Measurements from ENCODE around the gene NXN.
"Not testable (repeated sequence)": the region's sequence is repeated elsewhere in the genome, so short reads cannot be mapped to it uniquely, and the experiment has no call there.

Gene NXN

DNA sequence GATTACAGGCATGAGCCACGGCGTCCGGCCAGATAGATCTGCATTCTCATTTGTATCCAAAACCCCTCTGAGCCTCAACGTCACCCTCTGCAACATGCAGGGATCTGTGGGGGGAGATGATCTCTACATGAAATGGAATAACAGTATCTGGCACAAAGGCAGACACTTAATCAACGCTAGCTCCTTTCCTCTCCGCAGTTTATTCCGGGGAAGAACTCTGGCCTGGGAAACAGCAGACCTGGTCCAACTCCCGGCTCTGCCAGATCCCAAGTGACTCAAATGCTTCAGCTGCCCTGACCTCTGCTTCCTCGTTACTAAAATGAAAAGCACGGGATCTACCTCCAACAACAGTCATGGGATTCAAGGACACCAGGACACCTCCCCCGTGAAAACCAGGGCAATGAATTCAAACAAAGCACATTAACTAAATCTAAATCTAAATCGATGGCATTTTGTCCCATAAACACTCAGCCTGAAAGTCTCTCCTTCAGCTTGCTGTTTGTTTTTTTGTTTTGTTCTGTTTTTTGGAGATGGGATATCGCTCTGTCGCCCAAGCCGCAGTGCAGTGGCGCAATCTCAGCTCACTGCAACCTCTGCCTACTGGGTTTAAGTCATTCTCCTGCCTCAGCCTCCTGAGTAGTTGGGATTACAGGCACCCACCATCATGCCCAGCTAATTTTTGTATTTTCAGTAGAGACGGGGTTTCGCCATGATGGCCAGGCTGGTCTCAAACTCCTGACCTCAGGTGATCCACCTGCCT lies 78.2 kb downstream of the NXN start:
- intact Hi-C loops (cut with DNase I) = no loop called here
- DNase-seq = peak in 1 of 10 donors; percentile 51

DNA sequence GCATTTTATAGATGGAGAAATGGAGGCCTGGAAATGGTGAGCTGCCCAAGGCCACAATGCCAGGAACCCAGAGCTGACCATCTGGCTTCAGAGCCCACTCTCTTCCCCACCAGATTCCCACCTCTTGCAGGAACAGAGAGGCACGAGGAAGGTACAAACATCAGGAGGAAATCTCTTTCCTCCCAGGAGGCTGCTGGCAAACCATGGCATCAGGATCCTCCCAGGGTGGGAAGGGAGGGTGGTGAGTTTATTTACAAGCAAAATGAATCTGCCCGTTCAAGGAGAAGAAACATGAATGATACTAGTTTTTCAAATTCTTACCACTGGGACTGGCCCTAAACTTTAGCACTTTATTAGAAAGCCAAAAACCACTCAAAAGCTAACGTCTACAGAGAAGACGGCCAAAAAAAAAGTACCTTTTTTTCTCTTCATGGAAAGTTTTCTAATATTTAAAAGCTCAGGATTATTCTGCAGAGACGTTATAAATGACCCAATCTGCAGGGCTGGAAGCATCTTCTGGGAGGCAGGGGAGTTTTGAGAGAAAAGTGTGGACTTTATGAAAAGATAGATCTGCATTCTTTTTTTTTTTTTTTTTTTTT lies 79.1 kb downstream of the NXN start:
- peak in 1 of 10 donors; percentile 17 for DNase-seq

DNA sequence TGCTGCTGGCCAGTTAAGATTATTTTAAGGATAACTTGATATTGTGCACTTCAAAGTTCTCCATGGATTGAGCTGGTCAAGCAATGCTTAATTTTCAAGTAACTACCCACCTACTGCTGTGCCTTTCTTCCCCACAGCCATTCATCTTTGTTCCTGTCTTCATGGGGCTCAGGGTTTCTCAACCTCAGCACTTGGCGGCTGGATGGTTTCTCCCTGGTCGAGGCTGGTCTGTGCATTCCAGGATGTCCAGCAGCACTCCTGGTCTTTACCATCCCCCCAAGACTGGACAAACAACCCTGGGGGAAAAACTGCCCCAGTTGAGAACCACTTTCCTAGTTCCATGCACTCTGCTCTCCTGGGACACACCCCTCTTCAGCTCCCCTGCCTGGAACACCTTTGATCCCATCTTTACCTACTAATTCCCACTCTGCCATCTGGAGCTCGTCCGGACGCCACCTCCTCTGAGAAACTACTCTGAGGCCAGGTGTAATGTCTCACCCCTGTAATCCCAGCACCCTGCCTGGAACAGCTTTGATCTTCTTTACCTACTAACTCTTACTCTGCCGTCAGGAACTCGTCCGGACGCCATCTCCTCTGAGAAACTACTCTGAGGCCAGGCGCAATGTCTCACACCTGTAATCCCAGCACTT lies 81.5 kb downstream of the NXN start:
- intact Hi-C loops (cut with DNase I) = no loop called here
- peak in 1 of 10 donors; percentile 6 for DNase-seq

More for the DNA sequence above, 79.1 kb downstream of the NXN start:
- intact Hi-C loops (cut with DNase I) = no loop called here

DNA sequence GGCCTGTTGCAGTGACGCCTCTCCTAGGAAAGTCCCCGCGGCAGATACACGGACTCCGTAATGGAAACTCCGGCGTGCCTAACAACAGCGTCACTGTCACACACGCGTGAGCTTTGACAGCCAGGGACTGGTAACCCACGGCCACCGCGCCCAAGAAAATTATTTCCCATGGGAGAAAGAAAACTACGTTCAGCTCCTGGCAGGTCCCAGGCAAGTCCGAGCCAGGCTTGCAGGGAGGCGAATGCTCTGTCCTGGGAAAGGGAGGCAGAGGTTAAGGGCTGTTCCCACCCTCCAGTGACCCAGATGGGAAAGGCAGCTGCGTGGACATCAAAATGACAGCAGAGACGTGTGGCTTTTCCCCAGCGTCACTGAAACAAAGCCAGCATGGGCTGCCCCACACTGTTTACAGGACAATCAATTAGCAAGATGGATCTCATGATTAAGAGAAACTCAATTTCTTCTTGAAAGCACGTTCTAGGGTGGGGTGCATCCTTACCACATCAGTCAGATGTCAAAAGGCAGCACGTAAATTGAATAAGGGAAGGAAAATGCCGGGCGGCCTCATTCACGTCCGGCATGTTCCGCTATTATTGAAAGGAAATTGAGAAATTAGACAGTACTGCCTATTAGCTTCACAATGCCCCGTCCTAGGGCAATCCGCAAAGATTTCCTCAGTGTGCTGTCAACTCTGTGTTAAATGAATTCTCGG lies 82.5 kb downstream of the NXN start:
- intact Hi-C loops (cut with DNase I) = no loop called here

DNA sequence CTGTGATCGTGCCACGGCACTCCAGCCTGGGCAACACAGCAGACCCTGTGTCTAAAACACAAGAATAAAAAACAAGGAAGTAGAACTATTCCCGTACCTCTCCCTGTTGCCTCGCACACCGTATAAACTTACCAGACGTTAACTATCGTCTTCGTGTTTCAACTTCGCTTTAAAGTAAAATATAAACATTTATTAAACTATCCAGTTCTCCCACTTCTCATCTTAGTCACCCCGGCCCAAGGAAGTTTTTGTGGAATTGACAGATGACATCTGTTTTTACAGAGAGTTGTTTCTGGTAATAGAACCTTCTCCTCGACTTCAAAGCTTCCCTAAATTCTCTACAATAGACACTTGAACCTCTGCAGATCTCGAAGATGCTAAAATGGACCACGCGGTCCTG lies 83.1 kb downstream of the NXN start:
- intact Hi-C loops (cut with DNase I) = no loop called here
- DNase-seq = no peak

More for the DNA sequence above, 82.5 kb downstream of the NXN start:
- peak in 2 of 10 donors; percentile 49 to 50 for DNase-seq

DNA sequence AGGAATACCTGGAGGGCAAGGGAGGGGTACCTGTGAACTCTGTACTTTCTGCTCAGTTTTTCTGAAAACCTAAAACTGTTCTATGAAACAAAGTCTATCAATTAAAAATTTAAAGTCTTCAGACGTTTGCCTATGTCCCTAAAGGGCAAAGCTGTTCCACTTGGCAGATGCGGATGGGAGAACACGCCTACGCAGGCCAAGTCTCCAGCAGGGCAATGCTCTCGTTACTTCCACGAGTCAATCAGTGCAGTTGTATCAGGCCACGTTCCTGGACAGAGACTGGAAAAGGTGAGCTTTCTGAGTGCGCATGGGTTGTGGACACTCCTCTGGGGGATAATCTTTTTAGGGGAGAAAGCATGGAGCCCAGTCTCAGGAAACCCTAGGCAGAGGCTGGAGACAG lies 86.6 kb downstream of the NXN start:
- peak in 2 of 10 donors; percentile 19 to 66 for DNase-seq
- intact Hi-C loops (cut with DNase I) = no loop called here

DNA sequence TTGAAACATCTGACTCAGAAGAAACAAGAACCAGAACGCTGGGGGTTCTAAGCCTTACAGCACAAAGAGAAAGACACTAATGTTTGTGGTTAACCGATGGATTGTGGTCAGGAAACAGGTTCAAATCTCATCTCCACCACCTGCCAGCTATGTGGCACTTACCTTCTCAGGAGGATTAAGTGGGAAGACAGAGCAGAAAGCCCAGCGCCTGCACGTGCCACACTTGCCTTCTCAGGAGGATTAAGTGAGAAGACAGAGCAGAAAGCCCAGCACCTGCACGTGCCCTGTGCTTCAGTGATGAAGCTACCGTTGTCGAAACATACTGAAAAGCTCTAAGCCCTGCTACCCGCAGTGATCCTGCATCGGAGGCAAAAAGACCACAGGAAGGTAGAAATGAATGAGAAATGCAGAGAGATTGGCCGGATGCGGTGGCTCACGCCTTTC lies 90.6 kb downstream of the NXN start:
- intact Hi-C loops (cut with DNase I) = no loop called here
- peak in 2 of 10 donors; percentile 7 to 46 for DNase-seq

DNA sequence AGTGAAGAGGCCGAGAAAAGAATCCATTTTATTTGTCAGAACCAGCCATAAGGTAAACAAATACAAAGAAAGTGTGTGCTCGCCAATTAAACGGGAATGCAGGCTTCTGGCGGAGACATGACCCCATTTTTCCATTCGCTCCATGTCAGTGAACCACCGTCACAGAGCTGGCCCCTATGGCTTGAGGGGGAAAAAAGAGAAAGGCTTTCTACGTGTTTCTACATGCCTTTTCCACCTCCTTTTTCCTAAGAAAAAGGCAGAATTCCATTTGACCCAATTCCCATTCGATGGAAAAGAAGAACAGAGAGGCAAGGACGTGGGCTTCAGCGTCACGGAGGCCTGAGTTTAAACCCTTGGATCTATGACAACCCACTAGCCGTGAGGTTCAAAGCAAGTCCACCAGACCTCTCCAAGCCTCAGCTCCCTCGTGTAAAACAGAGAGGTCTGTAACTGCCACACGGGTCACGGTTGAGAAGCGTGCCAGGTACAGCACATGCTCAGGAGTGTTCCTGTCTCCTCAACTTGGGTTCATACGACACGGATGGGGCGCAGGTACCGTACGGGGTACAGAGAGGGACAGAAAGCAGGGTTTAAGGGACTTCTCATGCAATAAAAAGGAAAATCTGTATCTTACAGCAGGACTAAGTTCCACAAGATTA lies 91.9 kb downstream of the NXN start:
- intact Hi-C loops (cut with DNase I) = no loop called here
- DNase-seq = peak in 2 of 10 donors; percentile 24 to 25

DNA sequence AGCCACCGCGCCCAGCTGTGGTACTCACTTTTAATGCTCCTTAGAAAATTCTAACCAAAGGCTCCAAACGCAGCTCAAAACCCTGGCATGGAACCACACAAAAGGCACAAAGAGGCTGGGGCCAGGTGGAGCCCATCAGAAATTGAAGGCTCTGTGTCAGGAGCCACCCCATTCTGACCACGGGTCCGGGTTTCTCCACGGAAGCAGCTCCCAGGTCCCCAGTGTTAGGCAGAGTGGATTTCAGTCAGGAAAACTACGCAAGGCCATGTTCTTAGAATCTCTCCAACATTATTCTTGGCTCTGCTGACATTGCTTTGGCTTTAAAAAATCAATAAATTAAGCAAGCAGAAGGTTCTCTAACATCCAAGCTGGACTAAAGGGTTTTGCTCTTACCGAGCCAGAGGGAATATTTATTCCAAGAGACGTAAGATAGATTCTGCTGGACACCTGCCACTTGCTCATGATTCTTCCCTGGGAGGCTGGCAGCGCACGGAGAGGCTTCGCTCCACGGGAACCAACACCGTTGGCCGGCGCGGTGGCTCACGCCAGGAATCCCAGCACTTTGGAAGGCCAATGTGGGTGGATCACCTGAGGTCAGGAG lies 93.5 kb downstream of the NXN start:
- peak in 2 of 10 donors; percentile 18 to 73 for DNase-seq
- intact Hi-C loops (cut with DNase I) = no loop called here

DNA sequence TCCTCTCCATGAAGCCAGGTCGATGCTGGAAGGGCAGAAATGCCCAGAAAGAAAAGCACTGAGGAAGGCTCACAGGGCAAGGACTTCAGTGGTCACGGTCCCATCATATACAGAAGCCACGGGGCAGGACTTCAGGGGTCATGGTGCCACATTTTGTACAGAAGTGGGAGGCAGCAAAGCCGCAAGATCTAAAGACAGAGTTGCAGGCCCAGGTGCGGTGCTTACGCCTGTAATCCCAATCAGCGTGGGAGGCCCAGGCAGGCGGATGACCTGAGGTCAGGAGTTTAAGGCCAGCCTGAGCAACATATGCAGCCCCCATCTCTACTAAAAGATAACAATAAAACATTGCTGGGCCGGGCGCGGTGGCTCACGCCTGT lies 96.0 kb downstream of the NXN start:
- peak in 2 of 10 donors; percentile 26 to 60 for DNase-seq
- intact Hi-C loops (cut with DNase I) = no loop called here

DNA sequence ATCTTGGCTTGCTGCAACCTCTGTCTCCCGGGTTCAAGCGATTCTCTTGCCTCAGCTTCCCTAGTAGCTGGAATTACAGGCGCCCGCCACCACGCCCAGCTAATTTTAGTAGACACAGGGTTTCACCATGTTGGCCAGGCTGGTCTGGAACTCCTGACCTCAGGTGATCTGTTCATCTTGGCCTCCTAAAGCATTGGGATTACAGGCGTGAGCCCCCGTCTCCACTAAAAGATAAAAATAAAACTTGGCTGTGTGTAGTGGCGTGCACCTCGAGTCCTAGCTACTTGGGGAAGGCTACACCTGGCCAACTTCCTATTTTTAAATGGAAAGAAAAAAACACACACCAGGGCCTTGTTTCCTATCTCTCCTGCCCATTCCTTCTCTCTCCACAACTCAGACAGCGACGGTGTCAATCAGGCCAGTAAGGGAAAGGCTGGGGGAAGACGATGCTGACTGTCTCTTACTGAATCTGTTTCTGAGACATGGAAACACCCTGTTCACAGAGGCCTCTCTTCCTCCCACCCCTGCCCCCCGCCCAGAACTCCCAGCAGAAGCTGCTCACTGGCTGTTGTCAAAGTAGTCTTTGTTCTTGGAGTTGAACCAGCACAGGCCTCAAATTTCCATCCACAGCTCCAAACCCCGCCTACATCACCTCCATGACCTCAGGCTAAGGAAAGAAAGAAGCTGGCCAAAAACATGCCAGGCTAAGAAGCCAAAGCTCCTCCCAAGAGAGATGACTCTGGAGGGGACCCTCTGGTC lies 96.6 kb downstream of the NXN start:
- DNase-seq = peak in 1 of 10 donors; percentile 28
- intact Hi-C loops (cut with DNase I) = no loop called here

DNA sequence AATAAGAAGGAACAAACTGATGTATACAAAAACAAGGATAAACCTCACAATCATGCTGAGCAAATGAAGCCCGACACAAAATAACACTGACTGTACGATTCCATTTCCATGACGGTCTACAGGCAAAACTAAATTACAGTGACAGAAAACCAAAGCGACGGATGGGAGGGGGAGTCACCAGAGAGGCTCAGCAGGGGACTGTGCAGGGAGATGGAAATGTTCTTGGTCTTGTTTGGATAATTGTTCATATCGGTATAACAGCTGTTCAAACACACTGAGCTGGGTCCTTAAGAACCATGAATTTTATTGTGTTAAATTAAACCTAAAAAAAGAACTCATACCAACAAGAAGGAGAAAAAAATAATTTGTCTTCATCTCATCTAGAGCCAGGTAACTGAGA lies 97.8 kb downstream of the NXN start:
- intact Hi-C loops (cut with DNase I) = no loop called here
- DNase-seq = peak in 1 of 10 donors; percentile 2

DNA sequence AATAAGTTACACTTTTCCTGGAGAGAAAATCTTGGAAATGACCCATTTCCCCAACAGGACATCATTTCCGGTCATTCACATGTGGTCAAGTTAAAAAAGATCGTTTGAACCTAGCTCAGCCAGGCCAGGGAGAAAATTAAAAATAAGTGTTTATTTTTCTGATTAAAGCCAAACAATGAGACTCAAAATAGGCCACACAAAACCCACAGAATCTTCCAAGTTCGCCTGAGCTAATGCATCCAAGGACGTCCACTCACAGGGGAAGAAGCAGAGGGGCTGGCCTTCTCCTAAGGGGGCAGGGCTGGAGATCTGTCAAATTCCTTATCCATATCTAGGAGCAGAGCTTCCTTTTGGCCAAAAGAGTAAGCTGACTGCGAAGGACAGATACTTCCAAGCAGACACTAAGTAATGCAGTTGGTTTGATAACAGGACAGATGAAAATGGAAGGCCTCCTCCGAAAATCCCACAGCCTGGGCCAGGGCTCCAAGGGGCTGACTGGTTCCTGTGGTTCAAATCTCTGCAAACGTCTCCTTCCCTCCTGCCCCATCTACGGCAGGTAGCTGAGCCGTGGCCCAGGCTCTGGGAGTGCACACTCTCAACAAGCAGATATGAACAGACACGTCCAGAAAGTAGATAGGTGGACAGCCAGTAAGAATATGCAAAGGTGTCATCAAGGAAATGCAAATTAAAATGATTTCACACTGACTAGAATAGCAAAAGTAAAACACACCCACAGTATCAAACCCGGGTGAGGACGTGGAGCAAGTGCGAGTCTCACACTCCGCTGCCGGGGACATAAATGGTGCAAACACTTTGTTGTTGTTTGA lies 98.9 kb downstream of the NXN start:
- intact Hi-C loops (cut with DNase I) = no loop called here
- DNase-seq = peak in 2 of 10 donors; percentile 53 to 55

DNA sequence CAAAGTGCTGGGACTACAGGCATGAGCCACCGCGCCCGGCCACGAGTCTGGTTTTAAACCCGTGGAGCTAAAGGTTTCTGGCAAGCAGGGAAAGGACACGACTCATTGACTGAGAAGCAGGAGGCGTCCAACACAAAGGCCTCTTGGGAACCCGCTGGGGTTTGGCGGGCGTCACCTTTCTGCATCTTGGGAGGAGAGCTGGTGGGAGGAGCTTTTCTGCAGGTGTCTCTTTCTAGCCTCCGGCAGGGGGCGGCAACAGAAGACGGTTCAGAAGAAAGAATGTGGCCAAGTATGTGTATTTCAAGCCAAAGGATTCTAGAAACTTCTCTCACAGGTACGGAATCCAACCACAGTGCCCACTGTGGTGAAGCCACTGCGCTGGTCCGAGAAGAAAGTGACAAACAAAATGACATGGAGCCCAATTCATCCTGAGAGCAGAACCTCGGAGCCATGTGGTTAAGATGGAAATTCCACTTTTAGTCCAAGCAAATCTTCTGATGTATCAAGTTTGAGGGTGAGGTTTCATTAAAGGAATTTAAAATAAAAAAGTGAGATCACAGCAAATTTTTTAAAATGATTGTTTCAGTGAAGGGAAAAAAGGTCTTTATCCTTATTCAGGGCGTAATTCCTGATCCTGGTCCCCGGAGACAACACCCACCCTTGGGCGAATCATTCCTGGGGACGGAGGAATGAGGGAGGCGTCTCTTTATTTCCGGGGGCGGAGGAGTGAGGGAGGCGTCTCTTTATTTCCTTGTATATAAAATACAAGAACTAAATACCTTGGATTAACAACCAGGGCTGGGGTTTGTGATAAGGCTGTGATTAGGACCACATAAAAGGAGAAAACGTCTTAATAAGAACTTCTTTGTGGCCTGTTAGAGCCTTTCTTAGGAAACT lies 99.8 kb downstream of the NXN start:
- DNase-seq = peak in 3 of 10 donors; percentile 12 to 67 (median 21)
- intact Hi-C loops (cut with DNase I) = no loop called here

DNA sequence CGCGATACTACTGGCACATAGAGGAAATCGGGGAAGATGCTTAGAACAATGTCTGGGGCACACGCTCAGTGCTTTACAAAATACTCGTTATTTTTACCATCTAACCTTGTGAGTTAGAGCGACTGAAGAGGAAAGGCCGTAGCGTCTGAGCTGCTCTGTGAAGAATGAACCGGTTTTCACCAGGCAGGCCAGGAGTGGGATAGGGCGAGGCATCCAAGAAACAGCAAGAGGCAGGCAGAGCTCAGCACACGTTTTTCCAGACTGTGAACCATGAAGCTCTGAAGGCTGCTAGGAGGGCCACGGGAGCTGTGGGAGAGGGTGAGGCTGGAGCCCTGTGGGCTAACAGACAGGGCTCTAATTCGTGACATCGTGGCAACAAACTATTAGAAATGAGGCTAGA lies 101.9 kb downstream of the NXN start:
- no peak for DNase-seq
- intact Hi-C loops (cut with DNase I) = no loop called here

DNA sequence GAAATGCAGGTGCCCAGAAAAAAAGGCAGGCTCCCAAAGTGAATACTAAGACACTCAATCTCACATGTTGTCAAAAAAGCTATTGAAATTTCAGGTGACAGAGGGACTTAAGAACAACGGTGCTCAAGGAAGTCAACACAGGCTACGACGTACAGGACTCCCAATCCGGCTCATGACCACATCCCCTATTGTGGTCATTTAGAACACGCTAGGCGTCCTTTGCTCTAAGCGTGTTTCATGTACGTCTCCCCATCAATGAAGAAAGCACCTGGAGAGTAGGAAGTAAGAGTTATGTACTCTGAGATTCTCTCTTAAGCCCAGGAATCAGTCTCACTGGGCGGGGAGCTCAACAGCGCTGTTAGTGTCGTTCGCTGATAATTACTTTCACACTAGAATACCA lies 103.3 kb downstream of the NXN start:
- no peak for DNase-seq
- intact Hi-C loops (cut with DNase I) = no loop called here

DNA sequence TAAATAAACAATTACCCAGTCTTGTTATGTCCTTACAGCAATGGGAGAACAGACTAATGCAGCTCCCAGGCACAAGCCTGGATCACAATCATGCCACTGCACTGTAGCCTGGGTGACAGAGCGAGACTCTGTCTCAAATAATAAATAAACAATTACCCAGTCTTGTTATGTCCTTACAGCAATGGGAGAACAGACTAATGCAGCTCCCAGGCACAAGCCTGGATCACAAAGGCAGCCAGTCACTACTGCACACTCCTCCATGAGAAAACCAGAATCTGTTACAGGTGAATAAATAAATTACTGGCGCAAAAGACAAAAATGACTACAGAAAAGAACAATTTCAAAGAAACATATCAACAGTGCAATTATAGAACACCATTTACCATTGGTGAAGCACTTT lies 105.0 kb downstream of the NXN start:
- DNase-seq = peak in 1 of 10 donors; percentile 36
- intact Hi-C loops (cut with DNase I) = not testable (repeated sequence)

Measured in posterior cingulate gyrus (tissue), 11 donors.